Erythroblast (primary cell): ENCODE results near the gene ICE2.

Source experiments
- GATA1 ChIP-seq: IDR thresholded peaks from 2 replicates; pipeline ENCODE4 v1.6.1; 2011; ENCODE audit warnings: low read depth, mild to moderate bottlenecking, control low read depth, low read length, moderate library complexity
- POLR2A ChIP-seq: IDR thresholded peaks from 2 replicates; pipeline ENCODE4 v1.6.1; 2011; ENCODE audit warnings: mild to moderate bottlenecking, low read length

GRCh38 chr15:60369696-60370095, 109.2 kb downstream of the ICE2 start:
- TF ChIP-seq POLR2A (no peak), GATA1 (no peak)
